Epithelial cell of esophagus (primary cell): ENCODE data around the gene CHI3L1.

ENCODE experiments used
- DNase-seq: peaks from one replicate; pipeline ENCODE4 v3.0.0; 2010; ENCODE audit warnings: low read depth
- H3K4me3 ChIP-seq: 2 replicates; pipeline ENCODE4 v1.5.1; 2011; ENCODE audit warnings: mild to moderate bottlenecking, low read length, control low read depth
- CTCF ChIP-seq: IDR thresholded peaks from 2 replicates; pipeline ENCODE4 v1.5.1; 2011; ENCODE audit warnings: low read depth, mild to moderate bottlenecking, low read length, control low read depth, inconsistent platforms; ENCODE audit not compliant: insufficient read depth; ENCODE audit errors: missing control alignments

Gene CHI3L1

GRCh38 chr1:203146537-203146936 lies 40.0 kb downstream of the CHI3L1 start:
- no peak overlapping the region for H3K4me3 ChIP-seq
- TF ChIP-seq CTCF, result no peak
- no peak for DNase-seq

GRCh38 chr1:203146042-203146369 lies 40.5 kb downstream of the CHI3L1 start:
- no peak for TF ChIP-seq CTCF
- no peak overlapping the region for H3K4me3 ChIP-seq
- DNase-seq, result no peak

- no peak for TF ChIP-seq CTCF
- DNase-seq, result no peak
- no peak overlapping the region for H3K4me3 ChIP-seq
These were observed 41.0 kb downstream of the CHI3L1 start for GRCh38 chr1:203145321-203146041.

- no peak for DNase-seq
- no peak for TF ChIP-seq CTCF
- no peak overlapping the region for H3K4me3 ChIP-seq
These were observed 41.8 kb downstream of the CHI3L1 start for GRCh38 chr1:203144661-203145060.

GRCh38 chr1:203143641-203144040 lies 42.9 kb downstream of the CHI3L1 start:
- no peak for TF ChIP-seq CTCF
- no peak overlapping the region for H3K4me3 ChIP-seq
- DNase-seq, result no peak

GRCh38 chr1:203142684-203143408 lies 43.7 kb downstream of the CHI3L1 start:
- TF ChIP-seq CTCF, result no peak
- no peak for DNase-seq
- no peak overlapping the region for H3K4me3 ChIP-seq

- no peak overlapping the region for H3K4me3 ChIP-seq
- no peak for DNase-seq
- no peak for TF ChIP-seq CTCF
These were observed 44.4 kb downstream of the CHI3L1 start for GRCh38 chr1:203142124-203142523.
